Activated CD8-positive, alpha-beta T cell treated with anti-CD3 and anti-CD28 coated beads for 36 hours (primary cell): ENCODE measurements around the gene SORCS2. TPM values are rescaled to one million over a fixed set of nuclear protein-coding genes. Genes with fewer than 3 reads are reported as not detected.

Source experiments
- ATAC-seq: fragments of 200-7000 bp; cut with Tn5 transposase; one replicate; pipeline ENCODE4 v1.10.0; 2021; ENCODE audit warnings: mild to moderate bottlenecking, moderate library complexity
- CTCF ChIA-PET: fragments of 350-600 bp; sonication (Branson Sonifier 250); formaldehyde crosslinking; loops from one replicate; lab custom pipeline; 2021; ENCODE audit warnings: antibody characterized with exemption; lab: Charles Lee
- POLR2A ChIA-PET: fragments of 350-600 bp; sonication (Branson Sonifier 250); formaldehyde crosslinking; loops from one replicate; lab custom pipeline; 2021; ENCODE audit warnings: antibody characterized with exemption; lab: Charles Lee
- DNase-seq: peaks from one replicate; pipeline ENCODE4 v3.0.0-alpha.2; 2020
- H3K27ac Mint-ChIP-seq: one replicate; pipeline ENCODE4 v1.8.0; 2021; ENCODE audit warnings: mild to moderate bottlenecking, mixed read lengths
- H3K27me3 Mint-ChIP-seq: one replicate; pipeline ENCODE4 v1.8.0; 2021; ENCODE audit warnings: mixed read lengths
- H3K36me3 Mint-ChIP-seq: one replicate; pipeline ENCODE4 v1.8.0; 2021; ENCODE audit warnings: low read depth, mixed read lengths
- H3K4me1 Mint-ChIP-seq: one replicate; pipeline ENCODE4 v1.8.0; 2021; ENCODE audit warnings: low read depth, mixed read lengths
- H3K4me3 Mint-ChIP-seq: one replicate; pipeline ENCODE4 v1.8.0; 2021; ENCODE audit warnings: mild to moderate bottlenecking, moderate library complexity, mixed read lengths
- H3K9me3 Mint-ChIP-seq: one replicate; pipeline ENCODE4 v1.8.0; 2021; ENCODE audit warnings: mixed read lengths
- intact Hi-C: fragments of 100-400 bp; cut with micrococcal nuclease; formaldehyde crosslinking; loops from one replicate; pipeline ENCODE4 v1.10.0; 2022
- total RNA-seq, 2 experiments: library from RNA; stranded (reverse); gene quantifications; one replicate each; pipeline ENCODE4 v1.2.3, GENCODE V29; 2021
- TF ChIP-seq, protein P1 (sequence below): fragments of 200-600 bp; IDR thresholded peaks from one replicate; pipeline ENCODE4 v1.8.0; 2022; ENCODE audit warnings: antibody characterized with exemption, mild to moderate bottlenecking

The SORCS2 gene
- total RNA-seq, 2 experiments from 2014 or later = 0.05 TPM; not detected in 1

DNA sequence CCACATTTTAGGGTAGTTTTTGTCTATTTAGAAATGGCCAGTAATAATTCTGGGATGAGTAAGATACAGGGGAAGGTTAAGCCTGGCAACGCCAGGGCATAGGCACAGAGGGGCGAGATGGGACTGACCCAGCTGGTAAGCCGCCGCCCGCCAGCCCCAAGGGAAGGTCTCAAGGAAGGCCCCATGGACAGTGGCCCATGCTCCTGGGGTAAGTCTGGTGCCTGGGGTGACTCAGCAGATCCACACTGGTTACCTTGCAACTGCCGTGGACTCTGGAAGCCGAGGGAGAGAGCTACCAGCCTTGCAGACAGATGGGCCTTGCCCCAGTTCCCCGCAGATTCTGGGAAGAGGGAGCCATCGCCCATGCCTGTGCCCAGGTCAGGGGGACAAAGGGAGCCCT lies 567.9 kb downstream of the SORCS2 start:
- DNase-seq (no peak), ATAC-seq (no peak)
- H3K27me3 Mint-ChIP-seq = no peaks in the 10 kb centered on the region
- peaks cover 2% of the 10 kb centered on the region for H3K36me3 Mint-ChIP-seq
- H3K27ac Mint-ChIP-seq = peak overlapping the region; percentile 87
- TF ChIP-seq, protein P1, sequence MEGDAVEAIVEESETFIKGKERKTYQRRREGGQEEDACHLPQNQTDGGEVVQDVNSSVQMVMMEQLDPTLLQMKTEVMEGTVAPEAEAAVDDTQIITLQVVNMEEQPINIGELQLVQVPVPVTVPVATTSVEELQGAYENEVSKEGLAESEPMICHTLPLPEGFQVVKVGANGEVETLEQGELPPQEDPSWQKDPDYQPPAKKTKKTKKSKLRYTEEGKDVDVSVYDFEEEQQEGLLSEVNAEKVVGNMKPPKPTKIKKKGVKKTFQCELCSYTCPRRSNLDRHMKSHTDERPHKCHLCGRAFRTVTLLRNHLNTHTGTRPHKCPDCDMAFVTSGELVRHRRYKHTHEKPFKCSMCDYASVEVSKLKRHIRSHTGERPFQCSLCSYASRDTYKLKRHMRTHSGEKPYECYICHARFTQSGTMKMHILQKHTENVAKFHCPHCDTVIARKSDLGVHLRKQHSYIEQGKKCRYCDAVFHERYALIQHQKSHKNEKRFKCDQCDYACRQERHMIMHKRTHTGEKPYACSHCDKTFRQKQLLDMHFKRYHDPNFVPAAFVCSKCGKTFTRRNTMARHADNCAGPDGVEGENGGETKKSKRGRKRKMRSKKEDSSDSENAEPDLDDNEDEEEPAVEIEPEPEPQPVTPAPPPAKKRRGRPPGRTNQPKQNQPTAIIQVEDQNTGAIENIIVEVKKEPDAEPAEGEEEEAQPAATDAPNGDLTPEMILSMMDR = no peak
- H3K4me3 Mint-ChIP-seq = peak overlapping the region; percentile 72
- ChIA-PET POLR2A (interaction anchor here (0.8 to 2.3 kb wide), 3 partner anchors 10 to 13 kb away, joined by 3 to 10 read pairs (median 5); no protein-coding TSS in a partner anchor), CTCF (interaction anchor here (1.0 to 5.7 kb wide), 5 partner anchors 8 to 226 kb away, joined by 3 to 63 read pairs (median 3); no protein-coding TSS in a partner anchor)
- H3K4me1 Mint-ChIP-seq = peaks cover 38% of the 10 kb centered on the region
- intact Hi-C loops = loop anchor here (5.0 kb wide), 1 partner anchor 42 kb away; no protein-coding TSS in a partner anchor
- no peaks in the 10 kb centered on the region for H3K9me3 Mint-ChIP-seq

DNA sequence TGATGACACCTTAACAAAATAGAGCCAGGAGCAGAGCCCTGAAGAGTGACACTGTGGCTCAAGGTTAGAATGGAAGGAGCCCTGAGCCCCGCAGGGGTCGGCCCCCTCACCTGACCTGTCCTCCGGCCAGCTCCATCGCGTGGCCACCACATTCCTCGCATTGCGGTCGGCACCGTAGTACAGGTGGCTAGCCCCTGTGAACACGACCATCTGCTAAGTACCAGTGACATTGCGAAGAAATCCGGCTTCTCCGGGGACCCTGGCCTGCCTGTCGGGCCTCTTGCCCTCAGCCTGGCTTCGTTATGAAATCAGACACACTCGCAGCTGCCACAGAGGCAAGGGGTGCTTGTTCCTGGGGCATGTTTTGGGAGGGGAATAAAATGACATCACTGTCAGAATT lies 568.4 kb downstream of the SORCS2 start:
- intact Hi-C loops = loop anchor here (5.0 kb wide), 1 partner anchor 42 kb away; no protein-coding TSS in a partner anchor
- CTCF ChIA-PET = interaction anchor here (0.8 to 5.7 kb wide), 7 partner anchors 10 to 226 kb away, joined by 3 to 63 read pairs (median 4); no protein-coding TSS in a partner anchor
- H3K4me1 Mint-ChIP-seq = peaks cover 39% of the 10 kb centered on the region

DNA sequence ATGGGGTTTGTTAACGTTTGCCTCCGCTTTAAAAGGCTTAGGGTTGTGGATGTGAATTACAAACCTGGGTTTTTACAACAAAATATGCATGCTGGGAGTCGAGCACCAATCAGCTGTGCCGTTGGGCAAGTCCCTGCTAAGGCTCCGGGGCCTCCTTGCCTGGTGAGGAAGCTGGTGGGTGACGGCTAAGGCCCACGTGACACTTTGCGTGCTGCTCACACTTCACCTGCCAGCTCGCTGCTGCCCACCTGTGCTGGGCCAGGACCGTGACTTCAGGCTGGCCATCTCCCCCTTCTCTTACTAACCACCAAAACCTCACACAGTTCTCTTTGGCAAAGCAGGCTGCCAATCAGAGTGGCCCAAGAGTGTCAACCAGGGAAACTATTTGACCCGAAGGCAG lies 569.0 kb downstream of the SORCS2 start:
- TF ChIP-seq, protein P1 = no peak
- H3K27me3 Mint-ChIP-seq = no peaks in the 10 kb centered on the region
- ChIA-PET CTCF (interaction anchor here (0.8 to 5.7 kb wide), 14 partner anchors 10 to 225 kb away, joined by 3 to 63 read pairs (median 4); no protein-coding TSS in a partner anchor), POLR2A (no interaction called here)
- intact Hi-C loops = loop anchor here (5.0 kb wide), 1 partner anchor 41 kb away; no protein-coding TSS in a partner anchor
- ATAC-seq = no peak
- H3K4me1 Mint-ChIP-seq = peaks cover 39% of the 10 kb centered on the region
- H3K9me3 Mint-ChIP-seq = no peaks in the 10 kb centered on the region
- H3K4me3 Mint-ChIP-seq = no peak overlapping the region
- no peak for DNase-seq
- peaks cover 2% of the 10 kb centered on the region for H3K36me3 Mint-ChIP-seq
- H3K27ac Mint-ChIP-seq = peak overlapping the region; percentile 71

More for the DNA sequence above, 568.4 kb downstream of the SORCS2 start:
- peaks cover 2% of the 10 kb centered on the region for H3K36me3 Mint-ChIP-seq
- POLR2A ChIA-PET = interaction anchor here (2.3 kb wide), 1 partner anchor 10 kb away, joined by 10 read pairs; no protein-coding TSS in a partner anchor
- H3K27ac Mint-ChIP-seq = peak overlapping the region; percentile 87
- no peaks in the 10 kb centered on the region for H3K9me3 Mint-ChIP-seq
- H3K27me3 Mint-ChIP-seq = no peaks in the 10 kb centered on the region
- TF ChIP-seq, protein P1 = no peak
- H3K4me3 Mint-ChIP-seq = no peak overlapping the region
- ATAC-seq (no peak), DNase-seq (no peak)

DNA sequence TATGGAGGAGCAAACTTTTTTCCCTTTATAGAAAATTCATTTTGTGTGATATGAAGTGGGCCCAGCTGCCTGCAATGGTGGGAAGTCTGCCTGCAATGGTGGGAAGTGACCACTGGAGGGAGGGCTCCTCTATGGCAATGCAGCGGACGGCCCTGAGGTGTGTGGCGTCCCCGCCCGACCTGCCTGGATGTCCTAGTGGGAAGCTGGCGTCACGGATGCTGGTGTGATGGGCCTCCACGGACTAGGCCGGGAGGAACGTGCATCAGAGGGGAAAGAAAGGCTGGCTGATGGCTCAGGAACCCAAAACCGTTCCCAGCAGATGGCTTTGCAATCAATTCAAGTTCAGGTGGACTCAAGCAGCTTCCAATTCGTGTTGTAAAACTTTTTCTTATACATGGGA lies 569.4 kb downstream of the SORCS2 start:
- Mint-ChIP-seq H3K27ac (peak overlapping the region; percentile 71), H3K4me1 (peaks cover 39% of the 10 kb centered on the region), H3K9me3 (no peaks in the 10 kb centered on the region), H3K4me3 (no peak overlapping the region), H3K36me3 (peaks cover 2% of the 10 kb centered on the region), H3K27me3 (no peaks in the 10 kb centered on the region)
- ChIA-PET POLR2A (no interaction called here), CTCF (interaction anchor here (0.8 to 5.7 kb wide), 16 partner anchors 9 to 226 kb away, joined by 3 to 63 read pairs (median 4); no protein-coding TSS in a partner anchor)
- DNase-seq = peak; percentile 71
- TF ChIP-seq, protein P1 = peak; percentile 75
- intact Hi-C loops = loop anchor here (5.0 kb wide), 1 partner anchor 41 kb away; no protein-coding TSS in a partner anchor
- ATAC-seq = peak; percentile 63
